ENCODE data around the gene SLC13A5.
"Not testable (repeated sequence)": the region's sequence is repeated elsewhere in the genome, so short reads cannot be mapped to it uniquely, and the experiment has no call there.

The SLC13A5 gene

GRCh38 chr17:6748617-6749016 is 35.4 kb upstream of the SLC13A5 start:
- TF ChIP-seq CTCF (IDR thresholded peaks at IDR 0.05; ENCODE audit: insufficient read depth, low read length): no peak
- no peak for TF ChIP-seq GABPA (IDR thresholded peaks at IDR 0.05; ENCODE audit: low read depth)
- TF ChIP-seq SPI1 (IDR thresholded peaks at IDR 0.05; ENCODE audit: borderline replicate concordance, low read depth): no peak
- TF ChIP-seq REST (IDR thresholded peaks at IDR 0.05; ENCODE audit: insufficient replicate concordance, low read depth): no peak
- no peak for TF ChIP-seq POLR2AphosphoS5 (IDR thresholded peaks at IDR 0.05; ENCODE audit: low read depth)

GRCh38 chr17:6746665-6747064 is 33.5 kb upstream of the SLC13A5 start:
- H3K4me3 ChIP-seq (replicated peaks; ENCODE audit: insufficient read depth, low read length); H3K27ac ChIP-seq (replicated peaks); H3K27me3 ChIP-seq (ENCODE audit: insufficient read depth, poor library complexity, severe bottlenecking); DNase-seq (ENCODE audit: low read depth in 1 of 2, low spot score in 1 of 2): not testable (repeated sequence)

More at GRCh38 chr17:6748617-6749016, 35.4 kb upstream of the SLC13A5 start:
- no peaks in the 10 kb centered on the region for H3K27me3 ChIP-seq (ENCODE audit: insufficient read depth, poor library complexity, severe bottlenecking)
- no peak overlapping the region for H3K27ac ChIP-seq (replicated peaks)
- H3K4me3 ChIP-seq (replicated peaks; ENCODE audit: insufficient read depth, low read length): no peak overlapping the region
- DNase-seq (ENCODE audit: low read depth in 1 of 2, low spot score in 1 of 2): no peak

GRCh38 chr17:6729531-6729930 is 16.4 kb upstream of the SLC13A5 start:
- no peak for DNase-seq (ENCODE audit: low read depth in 1 of 2, low spot score in 1 of 2)
- H3K27me3 ChIP-seq (ENCODE audit: insufficient read depth, poor library complexity, severe bottlenecking): no peaks in the 10 kb centered on the region
- H3K4me3 ChIP-seq (replicated peaks; ENCODE audit: insufficient read depth, low read length): no peak overlapping the region
- H3K27ac ChIP-seq (replicated peaks): no peak overlapping the region
- TF ChIP-seq SPI1 (IDR thresholded peaks at IDR 0.05; ENCODE audit: borderline replicate concordance, low read depth): no peak
- no peak for TF ChIP-seq CTCF (IDR thresholded peaks at IDR 0.05; ENCODE audit: insufficient read depth, low read length)
- no peak for TF ChIP-seq REST (IDR thresholded peaks at IDR 0.05; ENCODE audit: insufficient replicate concordance, low read depth)
- no peak for TF ChIP-seq GABPA (IDR thresholded peaks at IDR 0.05; ENCODE audit: low read depth)
- no peak for TF ChIP-seq POLR2AphosphoS5 (IDR thresholded peaks at IDR 0.05; ENCODE audit: low read depth)

- Histone ChIP-seq H3K27ac (replicated peaks) (no peak overlapping the region), H3K27me3 (ENCODE audit: insufficient read depth, poor library complexity, severe bottlenecking) (no peaks in the 10 kb centered on the region), H3K4me3 (replicated peaks; ENCODE audit: insufficient read depth, low read length) (no peak overlapping the region)
- no peak for DNase-seq (ENCODE audit: low read depth in 1 of 2, low spot score in 1 of 2)
- no peak for TF ChIP-seq POLR2AphosphoS5 (IDR thresholded peaks at IDR 0.05; ENCODE audit: low read depth)
- no peak for TF ChIP-seq SPI1 (IDR thresholded peaks at IDR 0.05; ENCODE audit: borderline replicate concordance, low read depth)
- no peak for TF ChIP-seq CTCF (IDR thresholded peaks at IDR 0.05; ENCODE audit: insufficient read depth, low read length)
- no peak for TF ChIP-seq REST (IDR thresholded peaks at IDR 0.05; ENCODE audit: insufficient replicate concordance, low read depth)
- no peak for TF ChIP-seq GABPA (IDR thresholded peaks at IDR 0.05; ENCODE audit: low read depth)
Observed at GRCh38 chr17:6724009-6724408, 10.8 kb upstream of the SLC13A5 start.

Data from HL-60 (cell line).